GM06990 (cell line): ENCODE data around the gene CREB3L1.

ENCODE experiments used
- DNase-seq: peaks from one replicate; pipeline ENCODE4 v3.0.0-alpha.2; 2011; ENCODE audit not compliant: insufficient read length; ENCODE audit errors: extremely low read depth
- H3K27me3 ChIP-seq: replicated peaks from 2 replicates; pipeline ENCODE4 v1.6.0; 2011; ENCODE audit warnings: low read length; ENCODE audit not compliant: control insufficient read depth, insufficient read depth
- H3K36me3 ChIP-seq: 2 replicates; pipeline ENCODE4 v1.5.1; 2011; ENCODE audit warnings: low read length; ENCODE audit not compliant: control insufficient read depth, insufficient read depth
- H3K4me3 ChIP-seq: replicated peaks from 2 replicates; pipeline ENCODE4 v1.5.1; 2011; ENCODE audit warnings: low read depth, mild to moderate bottlenecking, control low read depth, low read length
- TF ChIP-seq, protein P1 (sequence below): IDR thresholded peaks from 2 replicates; pipeline ENCODE4 v1.5.1; 2011; ENCODE audit warnings: low read length, control low read depth, mild to moderate bottlenecking, inconsistent platforms; ENCODE audit not compliant: insufficient read depth, poor library complexity, severe bottlenecking

CREB3L1 gene

DNA sequence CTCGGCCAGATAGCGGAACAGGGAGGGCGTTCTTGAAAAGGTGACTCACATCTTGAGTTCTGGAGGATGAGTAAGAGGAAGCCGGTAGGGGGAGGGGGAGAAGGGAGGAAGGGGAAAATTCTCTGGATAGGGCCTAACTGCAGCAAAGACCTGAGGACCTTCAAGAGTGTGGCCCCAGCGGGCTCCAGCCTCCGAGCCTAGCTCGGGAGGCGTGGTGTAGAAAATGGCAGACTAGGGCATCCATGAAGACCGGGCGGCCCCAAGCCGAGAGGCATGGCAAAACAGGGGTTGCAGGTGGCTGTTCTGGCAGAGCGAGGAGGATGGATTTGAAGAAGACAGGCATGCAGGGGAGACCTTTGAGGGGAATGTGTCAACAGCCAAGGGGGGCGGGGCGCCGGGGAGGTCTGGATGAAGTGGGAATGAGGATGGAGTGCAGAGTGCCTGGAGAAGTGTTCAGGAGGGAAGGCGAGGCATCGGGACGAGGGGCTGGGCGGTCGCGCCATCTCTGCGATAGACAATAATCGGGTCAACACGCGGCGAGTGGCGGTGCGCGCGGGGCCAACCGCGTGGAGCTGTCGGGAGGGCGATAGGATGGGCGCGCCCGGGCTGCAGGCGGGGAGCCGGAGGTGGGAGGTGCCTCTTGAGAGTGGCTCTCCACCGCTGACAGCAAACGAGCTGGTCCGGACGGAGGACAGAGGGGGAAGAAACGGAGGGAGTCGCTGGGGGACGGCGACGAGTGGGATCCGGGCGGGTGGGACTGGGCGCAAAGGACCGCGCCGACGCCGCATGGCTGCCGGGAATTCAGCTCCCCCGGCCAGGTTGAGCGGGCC lies 40.0 kb upstream of the CREB3L1 start:
- Histone ChIP-seq H3K36me3 (no peaks in the 10 kb centered on the region), H3K27me3 (no peaks in the 10 kb centered on the region), H3K4me3 (peak overlapping the region; percentile 45)
- peak; percentile 53 for DNase-seq
- TF ChIP-seq, protein P1, sequence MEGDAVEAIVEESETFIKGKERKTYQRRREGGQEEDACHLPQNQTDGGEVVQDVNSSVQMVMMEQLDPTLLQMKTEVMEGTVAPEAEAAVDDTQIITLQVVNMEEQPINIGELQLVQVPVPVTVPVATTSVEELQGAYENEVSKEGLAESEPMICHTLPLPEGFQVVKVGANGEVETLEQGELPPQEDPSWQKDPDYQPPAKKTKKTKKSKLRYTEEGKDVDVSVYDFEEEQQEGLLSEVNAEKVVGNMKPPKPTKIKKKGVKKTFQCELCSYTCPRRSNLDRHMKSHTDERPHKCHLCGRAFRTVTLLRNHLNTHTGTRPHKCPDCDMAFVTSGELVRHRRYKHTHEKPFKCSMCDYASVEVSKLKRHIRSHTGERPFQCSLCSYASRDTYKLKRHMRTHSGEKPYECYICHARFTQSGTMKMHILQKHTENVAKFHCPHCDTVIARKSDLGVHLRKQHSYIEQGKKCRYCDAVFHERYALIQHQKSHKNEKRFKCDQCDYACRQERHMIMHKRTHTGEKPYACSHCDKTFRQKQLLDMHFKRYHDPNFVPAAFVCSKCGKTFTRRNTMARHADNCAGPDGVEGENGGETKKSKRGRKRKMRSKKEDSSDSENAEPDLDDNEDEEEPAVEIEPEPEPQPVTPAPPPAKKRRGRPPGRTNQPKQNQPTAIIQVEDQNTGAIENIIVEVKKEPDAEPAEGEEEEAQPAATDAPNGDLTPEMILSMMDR: no peak

DNA sequence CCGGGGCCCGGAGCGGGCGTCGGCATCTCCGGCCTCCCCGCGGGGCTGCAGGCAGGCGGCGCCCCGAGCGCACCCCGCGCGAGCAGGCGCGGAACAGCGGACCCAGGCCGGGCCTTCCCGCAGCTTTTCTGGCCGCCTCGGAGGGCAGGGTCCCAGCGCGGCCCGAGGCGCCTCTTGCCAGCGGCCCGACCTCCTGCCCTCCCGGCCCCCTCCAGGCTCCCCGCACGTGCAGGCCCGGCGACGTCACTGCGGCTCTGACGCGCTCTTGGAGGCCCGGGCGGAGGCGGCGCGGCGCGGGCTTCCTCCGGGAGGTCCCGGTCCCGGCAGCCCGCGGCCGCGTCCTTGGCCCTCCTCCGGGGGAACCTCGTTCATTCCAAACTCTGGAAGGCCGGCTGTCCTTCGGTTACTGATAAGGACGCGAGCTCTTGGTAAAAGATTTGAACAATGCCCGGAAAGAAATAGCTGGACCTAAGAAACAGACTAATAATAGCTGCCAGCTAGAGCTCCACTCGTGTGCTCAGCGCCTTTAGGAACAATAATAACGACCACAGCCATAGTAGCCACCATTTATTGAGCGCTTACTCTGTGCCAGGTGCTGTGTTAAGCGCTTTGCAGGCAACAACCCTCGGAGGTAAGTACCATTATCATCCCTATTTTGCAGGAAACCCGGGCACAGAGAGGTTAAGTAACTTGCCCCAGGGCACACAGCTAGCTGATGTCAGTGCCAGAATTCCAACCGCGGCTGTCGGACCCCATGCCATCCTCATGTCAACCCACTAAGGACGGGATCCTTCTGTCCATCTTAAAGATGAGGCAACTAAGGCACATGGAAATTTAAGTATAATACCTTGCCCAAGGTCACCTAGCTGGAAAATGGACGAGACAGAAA lies 39.1 kb upstream of the CREB3L1 start:
- TF ChIP-seq, protein P1: no peak
- peak; percentile 54 for DNase-seq

DNA sequence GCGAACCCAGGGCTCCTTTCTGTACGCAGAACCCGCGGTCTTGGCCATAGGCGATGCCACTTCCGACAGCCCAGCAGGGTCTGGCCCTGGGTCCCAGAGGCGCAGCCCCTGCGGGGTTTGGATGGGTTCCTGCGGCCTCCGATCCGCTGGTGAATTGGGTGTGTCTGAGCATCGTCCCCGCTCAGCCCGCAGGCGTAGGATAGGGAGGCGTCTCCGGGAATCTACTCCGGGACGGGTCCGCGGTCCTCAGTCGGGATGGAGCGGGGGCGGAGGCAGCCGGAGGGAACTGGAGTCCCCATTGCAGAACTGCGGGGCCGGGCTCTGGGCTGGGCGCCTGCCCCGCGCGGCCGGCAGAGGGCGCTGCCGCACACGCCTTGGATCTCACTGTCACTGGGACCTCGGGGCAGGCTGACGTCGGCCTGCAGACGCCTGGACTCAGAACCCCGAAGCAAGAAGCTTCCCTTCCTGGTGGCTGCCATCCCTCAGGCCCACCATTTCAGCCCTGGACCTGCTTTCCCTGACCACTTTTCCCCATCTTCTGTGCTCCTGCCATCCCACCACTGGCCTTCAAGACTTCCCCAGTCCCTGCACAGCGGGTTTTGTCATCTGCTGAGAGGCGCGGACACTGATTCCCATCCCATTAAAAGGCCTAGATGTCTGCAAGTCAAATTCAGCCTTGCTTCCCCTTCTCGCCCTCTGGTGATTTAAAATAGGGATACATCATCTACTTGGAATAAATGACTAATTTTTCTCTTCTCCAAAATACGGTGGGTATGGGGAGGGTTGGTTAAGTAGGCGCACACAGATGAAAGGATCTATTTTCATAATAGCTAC lies 38.3 kb upstream of the CREB3L1 start:
- peak; percentile 85 for DNase-seq
- Histone ChIP-seq H3K36me3 (no peaks in the 10 kb centered on the region), H3K27me3 (no peaks in the 10 kb centered on the region), H3K4me3 (peak overlapping the region; percentile 31; the same call in 1 of the 2 replicates)
- TF ChIP-seq, protein P1: peak; percentile 79

More for the DNA sequence above, 39.1 kb upstream of the CREB3L1 start:
- Histone ChIP-seq H3K4me3 (peak overlapping the region; percentile 45), H3K27me3 (no peaks in the 10 kb centered on the region), H3K36me3 (no peaks in the 10 kb centered on the region)

DNA sequence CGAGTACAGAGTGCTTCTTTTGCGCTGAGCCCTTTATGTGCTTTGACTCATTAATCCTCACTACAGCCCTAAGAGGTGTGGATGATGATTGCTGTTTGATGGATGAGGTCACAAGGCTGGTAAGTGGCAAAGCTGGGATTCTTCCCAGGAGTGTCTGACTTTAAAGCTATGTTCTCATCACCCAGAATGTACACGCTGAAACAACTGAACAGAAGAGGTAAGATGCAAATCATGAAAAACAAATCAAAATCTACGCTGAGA lies 37.7 kb upstream of the CREB3L1 start:
- H3K36me3 ChIP-seq: no peaks in the 10 kb centered on the region
- no peak overlapping the region for H3K4me3 ChIP-seq
- TF ChIP-seq, protein P1: no peak
- no peak for DNase-seq
- no peaks in the 10 kb centered on the region for H3K27me3 ChIP-seq

DNA sequence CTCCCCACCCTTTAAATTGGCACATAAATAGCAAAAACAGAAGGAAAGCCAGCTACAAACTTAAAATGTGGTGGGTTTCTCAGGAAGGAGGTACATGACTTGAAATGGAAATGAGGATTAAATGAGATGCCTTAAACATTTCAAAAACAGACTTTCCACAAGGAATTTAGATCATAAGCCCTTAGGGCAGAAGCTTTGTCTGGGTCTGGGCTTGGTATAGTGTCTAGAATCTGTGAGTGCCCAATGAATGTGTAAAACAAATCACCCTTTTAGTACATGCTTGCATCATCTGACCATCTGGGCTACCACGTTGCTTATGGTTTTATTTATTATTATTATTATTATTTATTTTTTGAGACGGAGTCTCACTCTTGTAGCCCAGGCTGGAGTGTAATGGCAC lies 37.1 kb upstream of the CREB3L1 start:
- Histone ChIP-seq H3K36me3 (no peaks in the 10 kb centered on the region), H3K4me3 (no peak overlapping the region), H3K27me3 (no peaks in the 10 kb centered on the region)
- no peak for DNase-seq
- TF ChIP-seq, protein P1: no peak
